Loucy (cell line): ENCODE data around the gene GCSH.

Experiments
- H2AFZ ChIP-seq: fragments of 200-600 bp; sonication (generic); 2 replicates; pipeline ENCODE4 v1.6.0; 2016; ENCODE audit warnings: antibody characterized with exemption, mild to moderate bottlenecking, low read length, moderate library complexity
- H3F3A ChIP-seq: fragments of 200-600 bp; 2 replicates; pipeline ENCODE4 v1.6.0; 2016; ENCODE audit warnings: antibody characterized with exemption, low read depth, mild to moderate bottlenecking
- H3K27me3 ChIP-seq: fragments of 200-600 bp; sonication (generic); 2 replicates; pipeline ENCODE4 v1.6.1; 2014; ENCODE audit warnings: low read length, mild to moderate bottlenecking; ENCODE audit not compliant: insufficient read depth, poor library complexity, severe bottlenecking
- H3K36me3 ChIP-seq: fragments of 200-600 bp; sonication (generic); 2 replicates; pipeline ENCODE4 v1.6.1; 2016; ENCODE audit warnings: low read length; ENCODE audit not compliant: insufficient read depth
- H3K4me1 ChIP-seq: fragments of 200-600 bp; sonication (generic); 2 replicates; pipeline ENCODE4 v1.5.1; 2014; ENCODE audit warnings: low read length, mild to moderate bottlenecking; ENCODE audit not compliant: insufficient read depth, poor library complexity, severe bottlenecking
- H3K4me2 ChIP-seq: fragments of 200-600 bp; sonication (generic); 2 replicates; pipeline ENCODE4 v1.6.0; 2014; ENCODE audit warnings: antibody characterized with exemption, low read length, low read depth, mild to moderate bottlenecking; ENCODE audit not compliant: poor library complexity, severe bottlenecking
- H3K4me3 ChIP-seq: fragments of 200-600 bp; sonication (generic); 2 replicates; pipeline ENCODE4 v1.5.1; 2014; ENCODE audit warnings: low read length, mild to moderate bottlenecking, mixed read lengths; ENCODE audit not compliant: poor library complexity, severe bottlenecking
- H3K79me2 ChIP-seq: fragments of 200-600 bp; sonication (generic); 2 replicates; pipeline ENCODE4 v1.6.1; 2014; ENCODE audit warnings: low read length; ENCODE audit not compliant: insufficient read depth
- H3K9ac ChIP-seq: fragments of 200-600 bp; sonication (generic); 2 replicates; pipeline ENCODE4 v1.6.0; 2014; ENCODE audit warnings: mild to moderate bottlenecking, low read depth, low read length, moderate library complexity; ENCODE audit not compliant: poor library complexity, severe bottlenecking
- H3K9me2 ChIP-seq: fragments of 200-600 bp; sonication (generic); replicated peaks from 2 replicates; pipeline ENCODE4 v1.6.1; 2016; ENCODE audit warnings: low read depth, low read length, mixed read lengths
- H3K9me3 ChIP-seq: fragments of 200-600 bp; sonication (generic); 2 replicates; pipeline ENCODE4 v1.6.1; 2014; ENCODE audit warnings: mild to moderate bottlenecking, antibody characterized with exemption, low read length, low read depth; ENCODE audit not compliant: insufficient read depth
- H4K20me1 ChIP-seq: fragments of 200-600 bp; sonication (generic); 2 replicates; pipeline ENCODE4 v1.6.0; 2014; ENCODE audit warnings: antibody characterized with exemption, low read length, mild to moderate bottlenecking; ENCODE audit not compliant: insufficient read depth, poor library complexity, severe bottlenecking
- CTCF ChIP-seq: fragments of 200-600 bp; sonication (generic); conservative IDR thresholded peaks from 2 replicates; pipeline ENCODE4 v1.5.1; 2014; ENCODE audit warnings: mild to moderate bottlenecking, antibody characterized with exemption, low read length
- EZH2phosphoT487 ChIP-seq: fragments of 200-600 bp; IDR thresholded peaks from 2 replicates; pipeline ENCODE4 v1.6.1; 2018; ENCODE audit warnings: antibody characterized with exemption, mild to moderate bottlenecking, moderate library complexity, borderline replicate concordance

GCSH gene

GRCh38 chr16:81061307-81061640 lies 34.9 kb downstream of the GCSH start:
- H3K27me3 ChIP-seq = no peaks in the 10 kb centered on the region
- H2AFZ ChIP-seq = no peak overlapping the region
- H3K4me1 ChIP-seq = no peaks in the 10 kb centered on the region
- H3K79me2 ChIP-seq = no peaks in the 10 kb centered on the region
- no peaks in the 10 kb centered on the region for H3K36me3 ChIP-seq
- no peaks in the 10 kb centered on the region for H4K20me1 ChIP-seq
- no peak overlapping the region for H3K4me3 ChIP-seq
- no peaks in the 10 kb centered on the region for H3F3A ChIP-seq
- no peaks in the 10 kb centered on the region for H3K9me3 ChIP-seq
- H3K9ac ChIP-seq = no peak overlapping the region
- H3K4me2 ChIP-seq = no peak overlapping the region
- no peaks in the 10 kb centered on the region for H3K9me2 ChIP-seq
- no peak for TF ChIP-seq EZH2phosphoT487
- no peak for TF ChIP-seq CTCF

GRCh38 chr16:81060576-81061306 lies 35.5 kb downstream of the GCSH start:
- Histone ChIP-seq H3K9me3 (no peaks in the 10 kb centered on the region), H3K4me1 (no peaks in the 10 kb centered on the region), H3F3A (no peaks in the 10 kb centered on the region), H3K79me2 (no peaks in the 10 kb centered on the region), H3K9ac (no peak overlapping the region), H2AFZ (no peak overlapping the region), H3K4me2 (no peak overlapping the region), H3K27me3 (no peaks in the 10 kb centered on the region), H3K4me3 (no peak overlapping the region), H3K9me2 (no peaks in the 10 kb centered on the region), H4K20me1 (no peaks in the 10 kb centered on the region), H3K36me3 (no peaks in the 10 kb centered on the region)
- no peak for TF ChIP-seq CTCF
- TF ChIP-seq EZH2phosphoT487 = no peak

- Histone ChIP-seq H3K4me3 (no peak overlapping the region), H3K9ac (no peak overlapping the region), H3K4me1 (no peaks in the 10 kb centered on the region), H4K20me1 (no peaks in the 10 kb centered on the region), H3K79me2 (no peaks in the 10 kb centered on the region), H3F3A (no peaks in the 10 kb centered on the region), H3K9me3 (no peaks in the 10 kb centered on the region), H2AFZ (no peak overlapping the region), H3K36me3 (no peaks in the 10 kb centered on the region), H3K4me2 (no peak overlapping the region), H3K9me2 (no peaks in the 10 kb centered on the region), H3K27me3 (no peaks in the 10 kb centered on the region)
- TF ChIP-seq CTCF = no peak
- TF ChIP-seq EZH2phosphoT487 = no peak
These were observed 42.4 kb downstream of the GCSH start for GRCh38 chr16:81053761-81054160.
